T-helper 1 cell treated with Interleukin-12 subunit alpha and Interleukin-12 subunit beta and Interleukin-4 antibody, amounts not matched to agents 30 μg/mL and 1 μg/mL, for 36 hours (primary cell): ENCODE results near the gene ZNF584.
"Not testable (repeated sequence)": the region's sequence is repeated elsewhere in the genome, so short reads cannot be mapped to it uniquely, and the experiment has no call there.

Experiments used
- H3K27ac Mint-ChIP-seq: one replicate; pipeline ENCODE4 v1.8.0; 2021; ENCODE audit warnings: mild to moderate bottlenecking, mixed read lengths
- H3K27me3 Mint-ChIP-seq: one replicate; pipeline ENCODE4 v1.8.0; 2021; ENCODE audit warnings: low read depth, mixed read lengths
- H3K36me3 Mint-ChIP-seq: one replicate; pipeline ENCODE4 v1.8.0; 2021; ENCODE audit warnings: low read depth, mixed read lengths
- H3K4me1 Mint-ChIP-seq: one replicate; pipeline ENCODE4 v1.8.0; 2021; ENCODE audit warnings: low read depth, mixed read lengths
- H3K4me3 Mint-ChIP-seq: one replicate; pipeline ENCODE4 v1.8.0; 2021; ENCODE audit warnings: mild to moderate bottlenecking, moderate library complexity, mixed read lengths
- H3K9me3 Mint-ChIP-seq: one replicate; pipeline ENCODE4 v1.8.0; 2021; ENCODE audit warnings: mixed read lengths

The ZNF584 gene

DNA sequence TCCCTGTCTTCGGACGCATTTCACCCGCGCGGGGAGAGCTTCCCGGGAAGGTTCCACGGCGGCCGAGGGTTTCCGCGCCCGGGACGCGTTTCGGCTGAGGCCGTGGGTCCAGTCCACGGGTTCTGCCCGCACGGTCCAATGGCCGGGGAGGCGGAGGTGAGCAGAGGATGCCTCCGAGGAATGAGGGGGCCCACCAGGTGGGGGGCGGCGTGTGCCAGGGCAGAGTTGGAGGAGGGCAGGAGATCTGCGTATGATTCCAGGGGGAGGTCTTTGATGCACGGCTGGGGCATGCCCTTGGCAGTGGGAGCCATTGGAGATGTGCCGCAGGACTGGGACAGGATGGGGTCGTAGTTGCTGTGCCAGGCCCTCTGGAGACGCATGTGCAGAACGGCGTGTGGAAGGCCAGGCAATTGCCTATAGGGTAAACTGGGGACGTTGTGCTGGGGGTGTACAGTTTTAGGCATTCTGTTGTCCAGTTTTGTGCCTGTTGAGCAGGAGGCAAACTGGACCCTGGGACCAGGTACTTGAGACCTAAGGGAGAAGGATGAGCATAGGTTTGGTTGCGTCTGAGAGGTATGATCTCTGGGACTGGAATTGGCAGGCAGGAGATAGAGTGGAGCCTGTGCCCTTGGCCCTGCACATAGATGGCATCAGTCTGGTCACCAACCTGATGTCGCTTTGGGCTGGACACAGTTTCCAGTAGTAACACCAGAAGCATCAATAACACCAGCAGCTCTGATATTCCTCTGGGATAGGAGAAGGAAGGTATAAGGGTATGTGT lies 751 bp downstream of the ZNF584 start:
- Mint-ChIP-seq H3K4me3 (peak overlapping the region; percentile 96), H3K27me3 (no peaks in the 10 kb centered on the region), H3K27ac (peak overlapping the region; percentile 45), H3K9me3 (no peaks in the 10 kb centered on the region), H3K4me1 (peaks cover 28% of the 10 kb centered on the region), H3K36me3 (peaks cover 2% of the 10 kb centered on the region)

GRCh38 chr19:58416604-58417003 lies 8.2 kb downstream of the ZNF584 start:
- peaks cover 36% of the 10 kb centered on the region for H3K36me3 Mint-ChIP-seq

DNA sequence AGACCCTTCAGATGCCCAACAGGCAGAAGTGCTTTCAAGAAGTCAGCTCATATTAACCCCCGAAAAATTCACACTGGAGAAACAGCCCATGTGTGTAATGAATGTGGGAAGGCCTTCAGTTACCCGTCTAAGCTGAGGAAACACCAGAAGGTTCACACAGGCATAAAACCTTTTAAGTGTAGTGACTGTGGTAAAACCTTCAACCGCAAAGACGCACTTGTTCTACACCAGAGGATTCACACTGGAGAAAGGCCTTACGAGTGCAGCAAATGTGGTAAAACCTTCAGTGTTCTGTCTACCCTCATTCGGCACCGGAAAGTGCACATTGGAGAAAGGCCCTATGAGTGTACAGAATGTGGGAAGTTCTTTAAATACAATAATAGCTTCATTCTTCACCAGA lies 8.6 kb downstream of the ZNF584 start:
- peaks cover 37% of the 10 kb centered on the region for H3K36me3 Mint-ChIP-seq
- H3K27me3 Mint-ChIP-seq, result no peaks in the 10 kb centered on the region
- H3K27ac Mint-ChIP-seq, result no peak overlapping the region
- no peaks in the 10 kb centered on the region for H3K4me1 Mint-ChIP-seq
- H3K4me3 Mint-ChIP-seq, result no peak overlapping the region
- H3K9me3 Mint-ChIP-seq, result peaks cover 25% of the 10 kb centered on the region

More at GRCh38 chr19:58416604-58417003, 8.2 kb downstream of the ZNF584 start:
- peaks cover 23% of the 10 kb centered on the region for H3K9me3 Mint-ChIP-seq
- no peaks in the 10 kb centered on the region for H3K27me3 Mint-ChIP-seq
- H3K4me1 Mint-ChIP-seq, result no peaks in the 10 kb centered on the region
- H3K27ac Mint-ChIP-seq, result no peak overlapping the region
- no peak overlapping the region for H3K4me3 Mint-ChIP-seq

GRCh38 chr19:58428617-58429016 lies 20.2 kb downstream of the ZNF584 start:
- peaks cover 70% of the 10 kb centered on the region for H3K9me3 Mint-ChIP-seq
- H3K36me3 Mint-ChIP-seq, result peaks cover 26% of the 10 kb centered on the region
- no peak overlapping the region for H3K27ac Mint-ChIP-seq
- no peaks in the 10 kb centered on the region for H3K27me3 Mint-ChIP-seq
- no peaks in the 10 kb centered on the region for H3K4me1 Mint-ChIP-seq
- no peak overlapping the region for H3K4me3 Mint-ChIP-seq

- H3K9me3 Mint-ChIP-seq, result peaks cover 76% of the 10 kb centered on the region
- no peak overlapping the region for H3K4me3 Mint-ChIP-seq
- no peaks in the 10 kb centered on the region for H3K4me1 Mint-ChIP-seq
- no peak overlapping the region for H3K27ac Mint-ChIP-seq
- H3K36me3 Mint-ChIP-seq, result peaks cover 35% of the 10 kb centered on the region
- H3K27me3 Mint-ChIP-seq, result no peaks in the 10 kb centered on the region
Observed at GRCh38 chr19:58429745-58430144, 21.3 kb downstream of the ZNF584 start.

- Mint-ChIP-seq H3K4me1 (peaks cover 5% of the 10 kb centered on the region), H3K27ac (no peak overlapping the region), H3K27me3 (no peaks in the 10 kb centered on the region), H3K4me3 (no peak overlapping the region), H3K9me3 (peaks cover 86% of the 10 kb centered on the region), H3K36me3 (peaks cover 60% of the 10 kb centered on the region)
Observed at GRCh38 chr19:58434217-58434616, 25.8 kb downstream of the ZNF584 start.

GRCh38 chr19:58439576-58440554 lies 31.4 kb downstream of the ZNF584 start, which contains the start of gene ZNF132:
TSS of gene ZNF132 (minus strand) at chr19:58440153. CDS start at chr19:58439821, 332 bp downstream.
- Mint-ChIP-seq H3K27ac (peak within 1 kb of the TSS; percentile 97), H3K4me3 (peak within 1 kb of the TSS; percentile 96), H3K4me1 (peaks cover 17% of the 10 kb centered on the region), H3K36me3 (peaks cover 47% of the 10 kb centered on the region), H3K9me3 (peaks cover 66% of the 10 kb centered on the region), H3K27me3 (no peaks in the 10 kb centered on the region)

DNA sequence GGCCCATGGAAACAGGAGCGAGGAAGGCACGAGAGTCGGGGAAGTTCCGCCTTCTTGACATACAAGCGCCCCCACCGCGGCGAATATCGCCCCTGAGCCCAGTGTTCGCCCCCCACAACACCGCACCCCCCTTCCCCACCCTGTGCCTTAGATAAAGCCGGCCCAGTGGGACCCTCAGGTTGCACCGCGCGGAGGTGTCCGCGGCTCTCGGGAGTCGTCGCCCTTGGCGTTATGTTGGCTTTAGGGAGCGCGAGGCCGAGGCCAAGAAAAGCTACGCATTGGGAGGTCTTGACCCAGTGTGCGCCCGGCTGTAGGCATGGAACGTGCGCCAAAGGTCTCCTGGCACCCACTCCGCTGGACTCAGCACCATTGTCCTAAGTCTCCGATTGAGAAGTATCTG lies 32.1 kb downstream of the ZNF584 start:
- peaks cover 59% of the 10 kb centered on the region for H3K9me3 Mint-ChIP-seq
- peaks cover 40% of the 10 kb centered on the region for H3K36me3 Mint-ChIP-seq
- peaks cover 17% of the 10 kb centered on the region for H3K4me1 Mint-ChIP-seq
- H3K27me3 Mint-ChIP-seq, result no peaks in the 10 kb centered on the region
- peak overlapping the region; percentile 96 for H3K4me3 Mint-ChIP-seq
- H3K27ac Mint-ChIP-seq, result peak overlapping the region; percentile 97

DNA sequence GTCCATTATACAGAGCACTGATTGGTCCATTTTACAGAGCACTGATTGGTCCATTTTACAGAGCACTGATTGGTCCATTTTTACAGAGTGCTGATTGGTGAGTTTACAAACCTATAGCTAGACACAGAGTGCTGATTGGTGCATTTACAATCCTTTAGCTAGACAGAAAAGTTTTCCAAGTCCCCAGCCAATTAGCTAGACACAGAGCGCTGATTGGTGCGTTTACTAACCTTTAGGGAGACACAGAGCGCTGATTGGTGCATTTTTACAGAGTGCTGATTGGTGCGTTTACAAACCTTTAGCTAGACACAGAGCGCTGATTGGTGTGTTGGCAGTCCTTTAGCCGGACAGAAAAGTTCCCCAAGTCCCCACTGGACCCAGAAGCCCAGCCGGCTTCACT lies 34.5 kb downstream of the ZNF584 start:
- not testable (repeated sequence) for H3K4me3 Mint-ChIP-seq, H3K27me3 Mint-ChIP-seq, H3K27ac Mint-ChIP-seq
- peaks cover 18% of the 10 kb centered on the region for H3K36me3 Mint-ChIP-seq
- H3K4me1 Mint-ChIP-seq, result peaks cover 17% of the 10 kb centered on the region
- H3K9me3 Mint-ChIP-seq, result peaks cover 40% of the 10 kb centered on the region

GRCh38 chr19:58448860-58449259 lies 40.4 kb downstream of the ZNF584 start:
- H3K4me1 Mint-ChIP-seq, result peaks cover 18% of the 10 kb centered on the region
- not testable (repeated sequence) for H3K4me3 Mint-ChIP-seq

GRCh38 chr19:58449980-58450379 lies 41.5 kb downstream of the ZNF584 start:
- not testable (repeated sequence) for H3K36me3 Mint-ChIP-seq, H3K27ac Mint-ChIP-seq, H3K4me3 Mint-ChIP-seq
- Mint-ChIP-seq H3K9me3 (peaks cover 19% of the 10 kb centered on the region), H3K27me3 (peaks cover 11% of the 10 kb centered on the region), H3K4me1 (peaks cover 19% of the 10 kb centered on the region)

More at GRCh38 chr19:58448860-58449259, 40.4 kb downstream of the ZNF584 start:
- not testable (repeated sequence) for H3K36me3 Mint-ChIP-seq, H3K27ac Mint-ChIP-seq
- H3K9me3 Mint-ChIP-seq, result peaks cover 28% of the 10 kb centered on the region
- peaks cover 11% of the 10 kb centered on the region for H3K27me3 Mint-ChIP-seq

- peaks cover 19% of the 10 kb centered on the region for H3K9me3 Mint-ChIP-seq
Observed at GRCh38 chr19:58450856-58451357, 42.5 kb downstream of the ZNF584 start.

GRCh38 chr19:58451358-58452101 lies 43.1 kb downstream of the ZNF584 start, which contains the start of gene ZNF324B:
TSS of gene ZNF324B (plus strand) at chr19:58451622. CDS start at chr19:58453702, 2,080 bp downstream.
- Mint-ChIP-seq H3K36me3 (peaks cover 10% of the 10 kb centered on the region), H3K27ac (no peak within 1 kb of the TSS)

More at GRCh38 chr19:58450856-58451357, 42.5 kb downstream of the ZNF584 start:
- Mint-ChIP-seq H3K27ac (no peak overlapping the region), H3K36me3 (peaks cover 9% of the 10 kb centered on the region), H3K27me3 (peaks cover 11% of the 10 kb centered on the region), H3K4me1 (peaks cover 19% of the 10 kb centered on the region), H3K4me3 (peak overlapping the region; percentile 83)

DNA sequence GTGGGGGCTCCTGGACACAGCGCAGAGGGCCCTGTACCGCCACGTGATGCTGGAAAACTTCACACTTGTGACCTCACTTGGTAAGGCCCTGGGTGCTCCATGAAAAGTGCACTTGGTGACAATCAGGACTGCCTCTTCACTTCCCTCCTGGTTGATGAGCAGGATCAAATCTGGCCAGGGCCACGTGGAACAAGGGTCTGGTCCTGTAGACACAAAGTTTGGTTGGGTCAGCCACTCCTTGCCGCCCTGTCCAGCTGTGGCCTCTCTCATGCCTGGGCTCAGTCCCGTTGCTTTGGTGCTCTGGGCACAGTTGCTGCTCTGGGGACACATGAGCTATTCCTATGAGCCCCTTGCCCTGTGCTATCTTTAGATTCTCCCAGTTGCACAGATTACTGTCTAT lies 45.3 kb downstream of the ZNF584 start:
- Mint-ChIP-seq H3K4me1 (peaks cover 19% of the 10 kb centered on the region), H3K9me3 (peaks cover 10% of the 10 kb centered on the region), H3K36me3 (peaks cover 17% of the 10 kb centered on the region), H3K27ac (no peak overlapping the region), H3K4me3 (no peak overlapping the region), H3K27me3 (peaks cover 11% of the 10 kb centered on the region)

More at GRCh38 chr19:58451358-58452101, 43.1 kb downstream of the ZNF584 start, which contains the start of gene ZNF324B:
- H3K4me3 Mint-ChIP-seq, result peak within 1 kb of the TSS; percentile 83
- peaks cover 11% of the 10 kb centered on the region for H3K27me3 Mint-ChIP-seq
- H3K9me3 Mint-ChIP-seq, result peaks cover 19% of the 10 kb centered on the region
- peaks cover 19% of the 10 kb centered on the region for H3K4me1 Mint-ChIP-seq
